ENCODE data around the gene KMT5B.

GRCh38 chr11:68142441-68143309, 70.4 kb downstream of the KMT5B start:
- TF ChIP-seq CTCF (IDR thresholded peaks at IDR 0.05) (no peak), BCL3 (IDR thresholded peaks at IDR 0.05) (no peak), REST (IDR thresholded peaks at IDR 0.05) (no peak), ZSCAN20 (CRISPR knock-in tag; IDR thresholded peaks at IDR 0.05) (no peak), CEBPB (IDR thresholded peaks at IDR 0.05) (no peak)
